Measurements from ENCODE around the gene GPC3. TPM values are rescaled to one million over a fixed set of nuclear protein-coding genes. Genes with fewer than 3 reads are reported as not detected.

The GPC3 gene
- polyA plus RNA-seq, 1 of the 3 experiments (the other 2 are of a cell fraction), result 1.4 TPM

DNA sequence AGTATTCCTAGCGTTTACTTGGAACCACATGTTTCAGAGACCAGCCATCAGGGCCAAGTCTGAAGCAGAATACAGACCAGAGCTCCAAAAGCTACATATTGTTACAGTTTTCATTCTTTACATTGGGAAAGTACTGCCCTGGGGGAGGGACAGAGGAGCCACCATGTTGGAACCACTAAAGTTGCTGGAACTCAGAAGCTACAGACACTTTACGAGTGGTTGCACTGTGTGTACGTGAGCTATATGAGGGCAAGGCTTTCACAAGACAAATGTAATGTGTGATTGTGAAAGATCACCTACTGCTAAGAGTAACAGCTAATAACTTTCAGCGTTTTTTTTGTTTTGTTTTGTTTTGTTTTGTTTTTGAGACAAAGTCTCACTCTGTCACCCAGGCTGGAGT is 11.7 kb downstream of the GPC3 start:
- Histone ChIP-seq H3K27ac (ENCODE audit: low read depth in 2 of 2, low read length in 1 of 2) (no peak overlapping the region), H3K4me3 (ENCODE audit: low read depth in 2 of 2, low read length in 1 of 2) (no peak overlapping the region), H2AFZ (ENCODE audit: low read depth) (no peak overlapping the region), H3K4me2 (no peak overlapping the region), H3K36me3 (replicated peaks in 1 of 2; ENCODE audit: control insufficient read depth in 1 of 2, insufficient read depth in 2 of 2, low read length in 1 of 2) (no peaks in the 10 kb centered on the region), H3K79me2 (ENCODE audit: insufficient read depth) (no peaks in the 10 kb centered on the region), H3K9ac (no peak overlapping the region), H3K9me2 (no peaks in the 10 kb centered on the region), H3F3A (replicated peaks; ENCODE audit: insufficient read depth) (no peaks in the 10 kb centered on the region), H3K9me3 (no peaks in the 10 kb centered on the region), H4K20me1 (ENCODE audit: insufficient read depth) (no peaks in the 10 kb centered on the region), H3K27me3 (ENCODE audit: insufficient read depth) (peaks cover 6% of the 10 kb centered on the region; the same call in 1 of the 2 replicates), H3K4me1 (ENCODE audit: control insufficient read depth in 1 of 2, insufficient read depth in 2 of 2, low read depth in 1 of 2, low read length in 1 of 2) (no peaks in the 10 kb centered on the region; a peak in 1 of 4 replicates)
- DNase-seq, result no peak
- TF ChIP-seq, protein P1, sequence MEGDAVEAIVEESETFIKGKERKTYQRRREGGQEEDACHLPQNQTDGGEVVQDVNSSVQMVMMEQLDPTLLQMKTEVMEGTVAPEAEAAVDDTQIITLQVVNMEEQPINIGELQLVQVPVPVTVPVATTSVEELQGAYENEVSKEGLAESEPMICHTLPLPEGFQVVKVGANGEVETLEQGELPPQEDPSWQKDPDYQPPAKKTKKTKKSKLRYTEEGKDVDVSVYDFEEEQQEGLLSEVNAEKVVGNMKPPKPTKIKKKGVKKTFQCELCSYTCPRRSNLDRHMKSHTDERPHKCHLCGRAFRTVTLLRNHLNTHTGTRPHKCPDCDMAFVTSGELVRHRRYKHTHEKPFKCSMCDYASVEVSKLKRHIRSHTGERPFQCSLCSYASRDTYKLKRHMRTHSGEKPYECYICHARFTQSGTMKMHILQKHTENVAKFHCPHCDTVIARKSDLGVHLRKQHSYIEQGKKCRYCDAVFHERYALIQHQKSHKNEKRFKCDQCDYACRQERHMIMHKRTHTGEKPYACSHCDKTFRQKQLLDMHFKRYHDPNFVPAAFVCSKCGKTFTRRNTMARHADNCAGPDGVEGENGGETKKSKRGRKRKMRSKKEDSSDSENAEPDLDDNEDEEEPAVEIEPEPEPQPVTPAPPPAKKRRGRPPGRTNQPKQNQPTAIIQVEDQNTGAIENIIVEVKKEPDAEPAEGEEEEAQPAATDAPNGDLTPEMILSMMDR (IDR thresholded peaks at IDR 0.05), result no peak
- no peak for TF ChIP-seq EP300 (IDR thresholded peaks at IDR 0.05; ENCODE audit: borderline replicate concordance in 1 of 2, low read depth in 1 of 2, low read length in 1 of 2)
- no peak for TF ChIP-seq RFX5 (IDR thresholded peaks at IDR 0.05; ENCODE audit: low read length)
- no peak for TF ChIP-seq MXI1 (IDR thresholded peaks at IDR 0.05; ENCODE audit: low read depth, low read length)
- POLR2A ChIA-PET, result interaction anchor here (0.6 kb wide), 1 partner anchor 13 kb away, joined by 3 read pairs; no protein-coding TSS in a partner anchor
- CTCF ChIA-PET, result no interaction called here
- 21% methylated on average over 4 of the region's 4 CpGs for WGBS (ENCODE audit: low lambda C conversion rate)

DNA sequence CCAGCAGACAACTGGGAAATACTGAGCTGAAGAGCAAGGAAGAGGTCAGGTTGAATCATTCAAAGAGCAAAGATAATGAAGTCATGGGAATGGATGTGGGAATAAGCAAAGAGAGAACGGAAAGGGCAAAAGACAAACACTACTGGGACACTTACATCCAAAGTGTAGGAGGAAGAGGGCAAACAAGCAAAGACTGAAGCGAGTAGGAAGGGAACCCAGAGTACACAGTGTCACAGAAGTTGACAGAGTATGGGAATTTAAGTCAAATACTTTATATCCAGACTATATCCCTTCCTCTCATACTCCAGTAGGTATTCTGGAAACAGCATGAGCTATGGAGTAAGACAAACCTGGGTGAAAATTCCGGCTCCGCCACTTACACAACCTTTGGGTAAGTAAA is 12.5 kb downstream of the GPC3 start:
- no peak for TF ChIP-seq EP300 (IDR thresholded peaks at IDR 0.05; ENCODE audit: borderline replicate concordance in 1 of 2, low read depth in 1 of 2, low read length in 1 of 2)
- TF ChIP-seq YY1 (IDR thresholded peaks at IDR 0.05; ENCODE audit: low read depth), result no peak
- TF ChIP-seq, protein P2, sequence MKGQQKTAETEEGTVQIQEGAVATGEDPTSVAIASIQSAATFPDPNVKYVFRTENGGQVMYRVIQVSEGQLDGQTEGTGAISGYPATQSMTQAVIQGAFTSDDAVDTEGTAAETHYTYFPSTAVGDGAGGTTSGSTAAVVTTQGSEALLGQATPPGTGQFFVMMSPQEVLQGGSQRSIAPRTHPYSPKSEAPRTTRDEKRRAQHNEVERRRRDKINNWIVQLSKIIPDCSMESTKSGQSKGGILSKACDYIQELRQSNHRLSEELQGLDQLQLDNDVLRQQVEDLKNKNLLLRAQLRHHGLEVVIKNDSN (IDR thresholded peaks at IDR 0.05; ENCODE audit: borderline replicate concordance, low read depth), result no peak
- TF ChIP-seq JUND (IDR thresholded peaks at IDR 0.05), result no peak
- TF ChIP-seq MEF2A (IDR thresholded peaks at IDR 0.05; ENCODE audit: borderline replicate concordance, low read depth), result no peak
- TF ChIP-seq CHD2 (IDR thresholded peaks at IDR 0.05; ENCODE audit: low read length, partially characterized antibody), result no peak
- TF ChIP-seq RFX5 (IDR thresholded peaks at IDR 0.05; ENCODE audit: low read length), result no peak
- TF ChIP-seq RCOR1 (IDR thresholded peaks at IDR 0.05; ENCODE audit: low read length), result no peak
- no peak for TF ChIP-seq NRF1 (IDR thresholded peaks at IDR 0.05; ENCODE audit: low read depth, low read length)
- no peaks in the 10 kb centered on the region for H3F3A ChIP-seq (replicated peaks; ENCODE audit: insufficient read depth)
- no peaks in the 10 kb centered on the region for H3K79me2 ChIP-seq (ENCODE audit: insufficient read depth)
- H3K9ac ChIP-seq, result no peak overlapping the region
- H3K4me1 ChIP-seq (ENCODE audit: control insufficient read depth in 1 of 2, insufficient read depth in 2 of 2, low read depth in 1 of 2, low read length in 1 of 2), result no peaks in the 10 kb centered on the region; a peak in 1 of 4 replicates
- H3K36me3 ChIP-seq (replicated peaks in 1 of 2; ENCODE audit: control insufficient read depth in 1 of 2, insufficient read depth in 2 of 2, low read length in 1 of 2), result no peaks in the 10 kb centered on the region
- ChIA-PET POLR2A (no interaction called here), CTCF (no interaction called here)
- no peaks in the 10 kb centered on the region for H4K20me1 ChIP-seq (ENCODE audit: insufficient read depth)
- 25% methylated on average over 4 of the region's 4 CpGs for WGBS (ENCODE audit: low lambda C conversion rate)
- peaks cover 2% of the 10 kb centered on the region; the same call in 1 of the 2 replicates for H3K27me3 ChIP-seq (ENCODE audit: insufficient read depth)
- H3K27ac ChIP-seq (ENCODE audit: low read depth in 2 of 2, low read length in 1 of 2), result no peak overlapping the region
- DNase-seq, result no peak
- H3K9me2 ChIP-seq, result no peaks in the 10 kb centered on the region
- no peak overlapping the region for H3K4me2 ChIP-seq
- H3K4me3 ChIP-seq (ENCODE audit: low read depth in 2 of 2, low read length in 1 of 2), result no peak overlapping the region
- no peaks in the 10 kb centered on the region for H3K9me3 ChIP-seq
- H2AFZ ChIP-seq (ENCODE audit: low read depth), result no peak overlapping the region

All from SK-N-SH (cell line).